Stimulated activated naive CD8-positive, alpha-beta T cell treated with anti-CD3 and anti-CD28 coated beads, Interleukin-15, Interleukin-2, amounts not matched to agents 100 U/mL and 50 U/mL, for 24 hours (primary cell): ENCODE results near the gene GNAT2.

Experiments
- ATAC-seq: fragments of 150-1000 bp; cut with Tn5 transposase; one replicate; pipeline ENCODE4 v1.10.0; 2021
- DNase-seq: peaks from one replicate; pipeline ENCODE4 v3.0.0; 2021

The GNAT2 gene

DNA sequence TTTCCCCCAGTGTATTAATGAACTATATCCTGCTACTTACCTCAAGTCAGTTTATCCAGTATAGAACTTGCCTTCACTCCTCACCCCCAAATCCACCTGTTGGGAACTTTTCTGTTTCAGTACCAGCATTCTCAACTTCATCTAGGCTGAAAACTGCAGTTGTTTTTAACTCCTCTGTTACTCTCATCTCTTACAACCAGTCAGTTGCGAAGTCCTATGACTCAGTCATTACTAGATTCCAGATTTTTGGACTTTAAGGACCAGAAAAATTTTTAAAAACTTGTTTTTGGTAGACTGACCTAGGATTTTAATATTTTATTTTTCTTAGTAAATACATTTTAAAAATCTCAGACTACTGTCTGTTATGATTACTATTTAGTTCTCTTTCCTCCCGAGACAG is 62.9 kb downstream of the GNAT2 start:
- DNase-seq, result no peak
- no peak for ATAC-seq
